DOHH2 (cell line): Measurements from ENCODE around the gene CCDC144A.
"Not testable (repeated sequence)": the region's sequence is repeated elsewhere in the genome, so short reads cannot be mapped to it uniquely, and the experiment has no call there.

Source experiments
- H3F3A ChIP-seq: fragments of 200-600 bp; sonication (generic), shearing (Covaris generic); 2 replicates; pipeline ENCODE4 v1.6.0; 2016; ENCODE audit warnings: antibody characterized with exemption, mild to moderate bottlenecking; ENCODE audit not compliant: control insufficient read depth, insufficient read depth
- H3K27ac ChIP-seq: fragments of 200-600 bp; sonication (generic); 2 replicates; pipeline ENCODE4 v1.5.1; 2014; ENCODE audit warnings: low read depth, mild to moderate bottlenecking, low read length, moderate library complexity
- H3K27me3 ChIP-seq: fragments of 200-600 bp; sonication (generic); 2 replicates; pipeline ENCODE4 v1.6.1; 2014; ENCODE audit warnings: mild to moderate bottlenecking, low read length, mixed read lengths; ENCODE audit not compliant: control insufficient read depth
- H3K36me3 ChIP-seq: fragments of 200-600 bp; sonication (generic); 2 replicates; pipeline ENCODE4 v1.6.1; 2014; ENCODE audit warnings: mild to moderate bottlenecking, low read length, moderate library complexity, mixed read lengths; ENCODE audit not compliant: control insufficient read depth
- H3K4me1 ChIP-seq: fragments of 200-600 bp; sonication (generic); 2 replicates; pipeline ENCODE4 v1.6.1; 2014; ENCODE audit warnings: mild to moderate bottlenecking, low read length, mixed read lengths; ENCODE audit not compliant: control insufficient read depth
- H3K4me2 ChIP-seq: fragments of 200-600 bp; sonication (generic); 2 replicates; pipeline ENCODE4 v1.6.0; 2014; ENCODE audit warnings: mild to moderate bottlenecking, low read length, moderate library complexity
- H3K4me3 ChIP-seq: fragments of 200-600 bp; sonication (generic); 2 replicates; pipeline ENCODE4 v1.5.1; 2014; ENCODE audit warnings: mild to moderate bottlenecking, low read length, mixed read lengths
- H3K79me2 ChIP-seq: fragments of 200-600 bp; sonication (generic); 2 replicates; pipeline ENCODE4 v1.6.1; 2014; ENCODE audit warnings: mild to moderate bottlenecking, low read length, mixed read lengths; ENCODE audit not compliant: control insufficient read depth
- H3K9me2 ChIP-seq: fragments of 200-600 bp; sonication (generic); replicated peaks from 2 replicates; pipeline ENCODE4 v1.6.1; 2014; ENCODE audit warnings: mild to moderate bottlenecking, low read length, mixed read lengths; ENCODE audit not compliant: control insufficient read depth
- H3K9me3 ChIP-seq: fragments of 200-600 bp; sonication (generic); 2 replicates; pipeline ENCODE4 v1.6.1; 2014; ENCODE audit warnings: antibody characterized with exemption, low read length, mixed read lengths; ENCODE audit not compliant: control insufficient read depth, insufficient read depth
- H4K20me1 ChIP-seq: fragments of 200-600 bp; sonication (generic); 2 replicates; pipeline ENCODE4 v1.6.0; 2014; ENCODE audit warnings: low read depth, mild to moderate bottlenecking, antibody characterized with exemption, low read length, moderate library complexity; ENCODE audit not compliant: control insufficient read depth, insufficient read depth
- EZH2phosphoT487 ChIP-seq: fragments of 200-600 bp; sonication (generic); IDR thresholded peaks from 2 replicates; pipeline ENCODE4 v1.6.1; 2017; ENCODE audit warnings: borderline replicate concordance, mild to moderate bottlenecking, antibody characterized with exemption, low read length, moderate library complexity, mixed read lengths
- TF ChIP-seq, protein P1 (sequence below): fragments of 200-600 bp; sonication (generic); IDR thresholded peaks from one replicate; pipeline ENCODE4 v1.5.1; 2014; ENCODE audit warnings: antibody characterized with exemption, mild to moderate bottlenecking, low read depth, low read length; ENCODE audit not compliant: poor library complexity, severe bottlenecking

Gene CCDC144A

DNA sequence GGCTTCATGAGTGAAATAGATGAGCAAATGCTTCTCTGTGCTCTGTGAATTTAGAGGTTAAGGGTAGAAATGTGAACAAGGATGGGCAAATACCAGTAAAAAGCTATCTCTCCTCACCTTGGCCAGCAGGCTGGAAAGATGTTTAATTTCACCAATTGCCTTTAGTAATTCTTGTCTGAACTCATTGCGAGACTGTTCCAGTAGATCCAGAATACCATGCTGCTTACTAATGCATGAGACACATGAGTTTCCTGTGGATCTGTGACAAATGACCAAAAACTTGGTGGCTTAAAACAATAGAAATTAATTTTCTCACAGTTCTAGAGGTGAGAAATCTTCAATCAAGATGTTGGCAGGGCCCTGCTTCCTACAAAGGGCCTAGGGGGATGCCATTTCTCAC is 27.1 kb upstream of the CCDC144A start:
- no peaks in the 10 kb centered on the region for H3K9me3 ChIP-seq
- no peak overlapping the region for H3K27ac ChIP-seq
- peaks cover 4% of the 10 kb centered on the region; the same call in 1 of the 2 replicates for H3K27me3 ChIP-seq
- no peaks in the 10 kb centered on the region for H4K20me1 ChIP-seq
- no peaks in the 10 kb centered on the region for H3K36me3 ChIP-seq
- no peaks in the 10 kb centered on the region for H3K4me1 ChIP-seq
- no peak for TF ChIP-seq EZH2phosphoT487
- TF ChIP-seq, protein P1, sequence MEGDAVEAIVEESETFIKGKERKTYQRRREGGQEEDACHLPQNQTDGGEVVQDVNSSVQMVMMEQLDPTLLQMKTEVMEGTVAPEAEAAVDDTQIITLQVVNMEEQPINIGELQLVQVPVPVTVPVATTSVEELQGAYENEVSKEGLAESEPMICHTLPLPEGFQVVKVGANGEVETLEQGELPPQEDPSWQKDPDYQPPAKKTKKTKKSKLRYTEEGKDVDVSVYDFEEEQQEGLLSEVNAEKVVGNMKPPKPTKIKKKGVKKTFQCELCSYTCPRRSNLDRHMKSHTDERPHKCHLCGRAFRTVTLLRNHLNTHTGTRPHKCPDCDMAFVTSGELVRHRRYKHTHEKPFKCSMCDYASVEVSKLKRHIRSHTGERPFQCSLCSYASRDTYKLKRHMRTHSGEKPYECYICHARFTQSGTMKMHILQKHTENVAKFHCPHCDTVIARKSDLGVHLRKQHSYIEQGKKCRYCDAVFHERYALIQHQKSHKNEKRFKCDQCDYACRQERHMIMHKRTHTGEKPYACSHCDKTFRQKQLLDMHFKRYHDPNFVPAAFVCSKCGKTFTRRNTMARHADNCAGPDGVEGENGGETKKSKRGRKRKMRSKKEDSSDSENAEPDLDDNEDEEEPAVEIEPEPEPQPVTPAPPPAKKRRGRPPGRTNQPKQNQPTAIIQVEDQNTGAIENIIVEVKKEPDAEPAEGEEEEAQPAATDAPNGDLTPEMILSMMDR = no peak
- no peak overlapping the region for H3K4me2 ChIP-seq
- H3K79me2 ChIP-seq = no peaks in the 10 kb centered on the region
- H3K9me2 ChIP-seq = no peaks in the 10 kb centered on the region
- no peak overlapping the region for H3K4me3 ChIP-seq
- H3F3A ChIP-seq = no peaks in the 10 kb centered on the region

DNA sequence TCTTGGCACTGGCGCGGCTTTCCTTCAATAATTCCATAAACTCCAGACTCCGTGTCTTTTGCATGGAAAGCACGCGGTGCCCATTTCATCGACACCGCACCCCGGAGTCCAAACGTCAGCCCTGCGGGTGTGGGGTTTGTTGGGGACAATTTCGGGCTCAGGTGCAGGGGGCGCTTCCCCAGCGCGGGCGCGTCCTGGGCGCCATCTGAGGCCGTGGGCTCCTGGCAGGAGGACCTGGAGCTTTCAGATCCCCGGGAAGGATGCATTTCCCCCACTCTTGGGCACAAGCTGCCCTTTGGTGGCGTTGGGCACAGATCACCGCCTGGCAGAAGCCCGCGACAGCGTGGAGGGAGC is 23.5 kb upstream of the CCDC144A start:
- not testable (repeated sequence) for H4K20me1 ChIP-seq, H3K36me3 ChIP-seq, H3K4me3 ChIP-seq, H3K27me3 ChIP-seq, H3F3A ChIP-seq, H3K27ac ChIP-seq, H3K9me2 ChIP-seq, H3K9me3 ChIP-seq, H3K4me1 ChIP-seq, H3K4me2 ChIP-seq, H3K79me2 ChIP-seq

DNA sequence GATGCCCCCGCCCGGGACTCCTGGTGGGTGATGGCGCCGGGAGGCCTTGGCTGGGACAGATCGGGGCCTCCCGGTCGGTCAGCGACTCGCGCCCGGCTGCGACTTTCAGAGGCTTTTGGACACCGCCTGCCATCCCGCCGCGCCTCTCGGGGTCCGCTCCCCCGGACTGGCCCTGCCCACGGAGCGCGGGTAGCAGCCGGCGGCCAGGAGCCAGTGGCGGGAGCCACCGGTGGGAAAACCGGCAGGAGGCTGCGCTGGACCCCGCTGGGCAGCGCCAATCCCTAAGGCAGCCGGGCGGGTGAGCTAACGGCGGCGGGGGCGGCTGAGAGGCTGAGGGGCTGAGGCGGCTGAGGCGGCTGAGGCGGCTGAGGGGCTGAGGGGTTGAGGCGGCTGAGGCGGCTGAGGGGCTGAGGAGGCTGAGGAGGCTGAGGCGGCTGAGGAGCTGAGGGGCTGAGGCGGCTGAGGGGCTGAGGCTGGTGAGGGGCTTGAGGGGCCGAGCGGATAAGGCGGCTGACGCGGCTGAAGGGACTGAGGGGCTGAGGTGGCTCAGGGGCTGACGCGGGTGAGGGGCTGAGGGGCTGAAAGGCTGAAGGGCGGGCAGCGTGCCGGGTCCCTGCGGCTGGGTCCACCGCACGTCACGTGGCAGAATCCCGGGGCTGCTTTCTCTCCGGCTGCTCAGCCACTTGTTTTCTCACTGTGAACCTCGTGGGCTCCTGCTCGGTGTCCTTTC is 23.0 kb upstream of the CCDC144A start:
- H3K9me3 ChIP-seq, H3K79me2 ChIP-seq, H3K4me3 ChIP-seq, H3K36me3 ChIP-seq, H3K4me2 ChIP-seq, H3K4me1 ChIP-seq, H3K27ac ChIP-seq, H3F3A ChIP-seq, H3K27me3 ChIP-seq, H4K20me1 ChIP-seq, H3K9me2 ChIP-seq: not testable (repeated sequence)

DNA sequence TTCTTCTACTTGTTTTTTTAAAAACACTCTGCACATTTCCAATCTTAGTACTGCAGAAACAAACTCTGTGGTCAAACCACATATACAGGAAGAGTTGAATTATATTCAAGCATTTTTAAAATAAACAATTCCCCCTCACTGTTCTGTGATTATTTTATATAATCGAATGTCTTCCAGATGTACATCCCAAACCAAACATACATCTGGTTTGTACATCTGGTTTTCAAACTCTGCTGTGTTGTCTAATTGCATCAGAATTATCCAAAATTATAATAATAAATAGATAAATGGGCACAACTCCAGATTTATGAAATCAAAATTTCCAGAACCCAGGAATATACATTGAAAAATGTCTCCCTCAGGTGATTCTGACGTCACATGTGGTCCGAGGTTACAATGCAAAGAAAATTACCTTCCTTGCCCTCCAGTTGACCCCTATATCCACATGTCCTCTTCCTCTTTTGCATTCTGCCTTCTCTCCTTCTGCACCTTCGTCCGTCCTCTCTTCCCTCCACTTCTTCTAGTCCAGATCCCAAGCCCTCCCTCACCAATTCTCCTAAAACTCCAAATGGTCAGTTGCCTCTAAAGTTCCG is 13.3 kb upstream of the CCDC144A start:
- no peaks in the 10 kb centered on the region for H3K27me3 ChIP-seq
- no peaks in the 10 kb centered on the region for H3F3A ChIP-seq
- no peaks in the 10 kb centered on the region for H3K9me2 ChIP-seq
- no peak overlapping the region for H3K4me2 ChIP-seq
- H3K36me3 ChIP-seq = no peaks in the 10 kb centered on the region
- H3K27ac ChIP-seq = no peak overlapping the region
- no peak overlapping the region for H3K4me3 ChIP-seq
- H3K4me1 ChIP-seq = no peaks in the 10 kb centered on the region
- TF ChIP-seq, protein P1 = no peak
- TF ChIP-seq EZH2phosphoT487 = no peak
- H3K79me2 ChIP-seq = no peaks in the 10 kb centered on the region
- H4K20me1 ChIP-seq = no peaks in the 10 kb centered on the region
- no peaks in the 10 kb centered on the region for H3K9me3 ChIP-seq

DNA sequence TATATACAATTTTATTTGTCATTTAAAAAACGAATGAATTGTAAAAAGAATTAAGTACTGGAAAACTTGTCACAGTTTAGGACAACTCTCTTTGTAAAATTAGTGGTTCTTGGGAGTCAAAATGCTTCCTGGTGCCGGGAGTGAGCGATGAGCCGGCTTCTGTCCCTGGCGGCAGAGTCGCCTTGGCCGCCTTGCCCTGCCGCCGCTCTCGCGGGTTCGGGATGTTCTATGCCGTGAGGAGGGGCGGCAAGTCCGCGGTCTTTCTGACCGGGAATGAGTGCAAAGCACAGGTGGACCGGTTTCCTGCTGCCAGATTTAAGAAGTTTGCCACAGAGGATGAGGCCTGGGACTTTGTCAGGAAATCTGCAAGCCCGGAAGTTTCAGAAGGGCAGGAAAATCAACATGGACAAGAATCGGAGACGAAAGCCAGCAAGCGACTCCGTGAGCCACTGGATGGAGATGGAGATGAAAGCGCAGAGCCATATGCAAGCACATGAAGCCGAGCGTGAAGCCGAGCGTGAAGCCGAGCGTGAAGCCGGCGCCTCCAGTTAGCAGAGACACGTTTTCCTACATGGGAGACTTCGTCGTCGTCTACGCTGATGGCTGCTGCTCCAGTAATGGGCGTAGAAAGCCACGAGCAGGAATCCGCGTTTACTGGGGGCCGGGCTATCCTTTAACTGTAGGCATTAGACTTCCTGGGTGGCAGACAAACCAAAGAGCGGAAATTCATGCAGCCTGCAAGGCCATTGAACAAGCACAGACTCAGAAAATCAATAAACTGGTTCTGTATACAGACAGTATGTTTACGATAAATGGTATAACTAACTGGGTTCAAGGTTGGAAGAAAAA is 6.5 kb upstream of the CCDC144A start:
- not testable (repeated sequence) for H3K9me3 ChIP-seq, H3K27ac ChIP-seq, H3K79me2 ChIP-seq, H3K9me2 ChIP-seq, H4K20me1 ChIP-seq, H3K36me3 ChIP-seq, H3F3A ChIP-seq, H3K27me3 ChIP-seq, H3K4me3 ChIP-seq, H3K4me2 ChIP-seq, H3K4me1 ChIP-seq

DNA sequence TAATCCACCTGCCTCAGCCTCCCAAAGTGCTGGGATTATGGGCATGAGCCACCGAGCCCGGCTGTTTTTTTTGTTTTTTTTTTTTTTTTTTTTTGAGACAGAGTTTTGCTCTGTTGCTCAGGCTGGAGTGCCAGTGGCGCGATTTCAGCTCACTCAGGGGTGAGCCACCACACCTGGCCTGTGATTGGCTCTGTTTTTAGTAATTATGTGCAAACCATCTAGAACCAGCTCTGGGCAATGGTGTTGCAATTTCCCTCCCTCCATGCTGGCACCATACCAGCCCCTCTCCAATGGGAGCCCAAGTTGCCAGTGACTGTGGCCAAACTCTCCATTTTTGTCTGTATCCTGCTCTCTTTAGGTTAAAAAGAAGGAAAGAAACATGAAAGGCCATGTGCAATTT is 4.0 kb upstream of the CCDC144A start:
- H3K27ac ChIP-seq, H3K79me2 ChIP-seq, H4K20me1 ChIP-seq, H3K4me3 ChIP-seq, H3K27me3 ChIP-seq, H3K9me2 ChIP-seq, H3K36me3 ChIP-seq, H3F3A ChIP-seq, H3K4me2 ChIP-seq, H3K9me3 ChIP-seq, H3K4me1 ChIP-seq: not testable (repeated sequence)
